GM10266 (cell line): ENCODE results near the gene CCDC190.

Source experiments
- DNase-seq: peaks from one replicate; pipeline ENCODE4 v3.0.0; 2012; ENCODE audit errors: extremely low spot score
- CTCF ChIP-seq: IDR thresholded peaks from 2 replicates; pipeline ENCODE4 v1.5.1; 2012; ENCODE audit warnings: mild to moderate bottlenecking, low read depth; ENCODE audit not compliant: control insufficient read depth, insufficient read depth; ENCODE audit errors: missing control alignments

CCDC190 gene

GRCh38 chr1:162861101-162861500 is at the start of gene CCDC190:
CCDC190 (minus strand) TSS chr1:162861175; CDS start chr1:162859646, 1,529 bp downstream.
- DNase-seq = no peak
- no peak for TF ChIP-seq CTCF

- TF ChIP-seq CTCF = no peak
- DNase-seq = no peak
Observed at GRCh38 chr1:162910161-162910560, 49.2 kb upstream of the CCDC190 start.

GRCh38 chr1:162908780-162909179 is 47.8 kb upstream of the CCDC190 start:
- TF ChIP-seq CTCF = no peak
- DNase-seq = no peak

- no peak for TF ChIP-seq CTCF
- no peak for DNase-seq
Observed at GRCh38 chr1:162908236-162908635, 47.3 kb upstream of the CCDC190 start.

GRCh38 chr1:162906485-162906884 is 45.5 kb upstream of the CCDC190 start:
- DNase-seq = no peak
- no peak for TF ChIP-seq CTCF

- no peak for TF ChIP-seq CTCF
- DNase-seq = no peak
Observed at GRCh38 chr1:162905174-162906158, 44.5 kb upstream of the CCDC190 start.

- TF ChIP-seq CTCF = no peak
- no peak for DNase-seq
Observed at GRCh38 chr1:162904579-162904978, 43.6 kb upstream of the CCDC190 start.
